MCF 10A (cell line): ENCODE results near the gene OGFOD3. TPM values are rescaled to one million over a fixed set of nuclear protein-coding genes. Genes with fewer than 3 reads are reported as not detected.

Source experiments
- BruUV-seq: library from RNA; stranded (reverse); fragments of 400-500 nt; replicated peaks from 2 replicates; lab custom pipeline; 2021; lab: Mats Ljungman, UMichigan
- CTCF ChIA-PET: fragments of 300-600 bp; sonication (Branson Sonifier 250); formaldehyde crosslinking; extraction: SDS; loops from one replicate; lab custom pipeline; 2021; ENCODE audit warnings: antibody characterized with exemption, inconsistent platforms; lab: Yijun Ruan, JAX
- POLR2A ChIA-PET: fragments of 300-600, 350-650 bp; sonication (Branson Sonifier 250); formaldehyde crosslinking; extraction: SDS; loops from one replicate; lab custom pipeline; 2020; ENCODE audit warnings: antibody characterized with exemption, inconsistent platforms; lab: Yijun Ruan, JAX
- DNase-seq: peaks from one replicate; pipeline ENCODE4 v3.0.0-alpha.2; 2018; ENCODE audit not compliant: unreplicated experiment
- H3K27ac Mint-ChIP-seq: one replicate; pipeline ENCODE4 v1.8.0; 2022; ENCODE audit warnings: mild to moderate bottlenecking, low read depth, mixed read lengths; ENCODE audit not compliant: unreplicated experiment
- H3K27me3 Mint-ChIP-seq: one replicate; pipeline ENCODE4 v1.8.0; 2022; ENCODE audit warnings: mixed read lengths; ENCODE audit not compliant: insufficient read depth, unreplicated experiment
- H3K36me3 Mint-ChIP-seq: one replicate; pipeline ENCODE4 v1.8.0; 2022; ENCODE audit warnings: mild to moderate bottlenecking, moderate library complexity, mixed read lengths; ENCODE audit not compliant: insufficient read depth, unreplicated experiment
- H3K4me1 Mint-ChIP-seq: one replicate; pipeline ENCODE4 v1.8.0; 2022; ENCODE audit warnings: mixed read lengths; ENCODE audit not compliant: insufficient read depth, unreplicated experiment
- H3K4me3 Mint-ChIP-seq: one replicate; pipeline ENCODE4 v1.8.0; 2022; ENCODE audit warnings: mild to moderate bottlenecking, moderate library complexity, mixed read lengths; ENCODE audit not compliant: unreplicated experiment
- H3K9me3 Mint-ChIP-seq: one replicate; pipeline ENCODE4 v1.8.0; 2022; ENCODE audit warnings: mixed read lengths; ENCODE audit not compliant: unreplicated experiment
- intact Hi-C: fragments of 100-400 bp; cut with micrococcal nuclease; formaldehyde crosslinking; loops from 2 replicates; pipeline ENCODE4 v1.14.1; 2022
- total RNA-seq: library from RNA; stranded (reverse); gene quantifications from 2 replicates; pipeline ENCODE4 v1.2.3, GENCODE V29; 2022
- TF ChIP-seq, protein P1 (sequence below): fragments of 200-600 bp; IDR thresholded peaks from one replicate; pipeline ENCODE4 v1.8.0; 2022; ENCODE audit warnings: antibody characterized with exemption, mild to moderate bottlenecking; ENCODE audit not compliant: unreplicated experiment

The OGFOD3 gene
- total RNA-seq, 1 experiment from 2014 or later, result 21.1 TPM

DNA sequence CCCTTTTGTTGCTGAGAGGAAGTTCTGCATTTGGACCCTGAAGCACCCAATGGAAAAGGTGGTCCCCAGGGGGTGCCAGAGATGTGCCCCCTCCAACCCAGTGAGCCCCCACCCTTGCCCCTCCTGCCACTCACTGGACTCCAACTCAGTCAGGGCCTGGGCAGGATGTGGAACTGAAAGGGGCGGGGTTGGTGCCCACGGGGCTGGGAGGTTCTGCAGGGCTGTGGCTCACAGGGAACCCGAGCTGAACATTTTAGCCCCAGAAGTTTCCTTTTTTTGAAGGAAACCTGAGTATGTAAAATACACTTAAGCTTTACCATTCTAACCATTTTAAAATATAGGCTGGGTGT, 15.8 kb upstream of the OGFOD3 start:
- H3K4me1 Mint-ChIP-seq, result no peaks in the 10 kb centered on the region
- no TSS peak for BruUV-seq
- CTCF ChIA-PET, result no interaction called here
- intact Hi-C loops, result no loop called here
- H3K4me3 Mint-ChIP-seq, result no peak overlapping the region
- H3K27ac Mint-ChIP-seq, result no peak overlapping the region
- H3K27me3 Mint-ChIP-seq, result no peaks in the 10 kb centered on the region
- H3K36me3 Mint-ChIP-seq, result no peaks in the 10 kb centered on the region
- H3K9me3 Mint-ChIP-seq, result no peaks in the 10 kb centered on the region
- TF ChIP-seq, protein P1, sequence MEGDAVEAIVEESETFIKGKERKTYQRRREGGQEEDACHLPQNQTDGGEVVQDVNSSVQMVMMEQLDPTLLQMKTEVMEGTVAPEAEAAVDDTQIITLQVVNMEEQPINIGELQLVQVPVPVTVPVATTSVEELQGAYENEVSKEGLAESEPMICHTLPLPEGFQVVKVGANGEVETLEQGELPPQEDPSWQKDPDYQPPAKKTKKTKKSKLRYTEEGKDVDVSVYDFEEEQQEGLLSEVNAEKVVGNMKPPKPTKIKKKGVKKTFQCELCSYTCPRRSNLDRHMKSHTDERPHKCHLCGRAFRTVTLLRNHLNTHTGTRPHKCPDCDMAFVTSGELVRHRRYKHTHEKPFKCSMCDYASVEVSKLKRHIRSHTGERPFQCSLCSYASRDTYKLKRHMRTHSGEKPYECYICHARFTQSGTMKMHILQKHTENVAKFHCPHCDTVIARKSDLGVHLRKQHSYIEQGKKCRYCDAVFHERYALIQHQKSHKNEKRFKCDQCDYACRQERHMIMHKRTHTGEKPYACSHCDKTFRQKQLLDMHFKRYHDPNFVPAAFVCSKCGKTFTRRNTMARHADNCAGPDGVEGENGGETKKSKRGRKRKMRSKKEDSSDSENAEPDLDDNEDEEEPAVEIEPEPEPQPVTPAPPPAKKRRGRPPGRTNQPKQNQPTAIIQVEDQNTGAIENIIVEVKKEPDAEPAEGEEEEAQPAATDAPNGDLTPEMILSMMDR, result no peak
- POLR2A ChIA-PET, result no interaction called here
- DNase-seq, result no peak

DNA sequence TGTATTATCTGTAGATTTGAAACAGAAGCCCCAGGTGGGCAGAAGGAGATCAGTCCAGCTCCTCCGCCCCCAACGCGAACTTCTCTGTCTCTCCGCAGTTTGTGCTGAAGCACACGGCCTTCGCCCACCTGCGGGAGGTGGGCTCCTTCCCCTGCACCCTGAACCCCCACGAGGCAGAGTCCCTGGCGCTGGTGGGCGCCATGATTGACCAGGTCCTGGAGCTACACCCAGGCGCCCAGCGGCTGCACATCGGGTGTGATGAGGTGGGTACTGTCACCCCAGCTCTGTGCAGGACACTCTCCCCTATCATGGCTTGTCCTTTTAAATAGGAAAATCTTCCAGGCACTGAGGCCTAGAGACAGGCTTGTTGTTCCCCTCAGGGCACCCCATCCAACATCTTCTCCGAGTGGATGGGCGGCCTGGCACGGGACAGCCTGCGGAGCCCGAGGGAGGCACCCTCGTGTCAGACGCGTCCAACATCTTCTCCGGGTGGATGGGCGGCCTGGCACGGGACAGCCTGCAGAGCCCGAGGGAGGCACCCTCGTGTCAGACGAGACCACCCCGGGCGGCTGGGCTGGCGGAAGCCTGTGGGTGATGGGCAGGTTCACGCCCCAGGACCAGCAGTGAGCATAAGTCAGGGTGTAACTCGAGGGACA, 15.3 kb upstream of the OGFOD3 start:
- Mint-ChIP-seq H3K27me3 (no peaks in the 10 kb centered on the region), H3K4me1 (no peaks in the 10 kb centered on the region), H3K27ac (no peak overlapping the region), H3K36me3 (no peaks in the 10 kb centered on the region), H3K4me3 (no peak overlapping the region), H3K9me3 (no peaks in the 10 kb centered on the region)
- DNase-seq, result no peak
- TF ChIP-seq, protein P1, result no peak
- CTCF ChIA-PET, result interaction anchor here (0.7 kb wide), 1 partner anchor 121 kb away, joined by 3 read pairs; no protein-coding TSS in a partner anchor
- intact Hi-C loops, result no loop called here
- POLR2A ChIA-PET, result no interaction called here
- no TSS peak for BruUV-seq

DNA sequence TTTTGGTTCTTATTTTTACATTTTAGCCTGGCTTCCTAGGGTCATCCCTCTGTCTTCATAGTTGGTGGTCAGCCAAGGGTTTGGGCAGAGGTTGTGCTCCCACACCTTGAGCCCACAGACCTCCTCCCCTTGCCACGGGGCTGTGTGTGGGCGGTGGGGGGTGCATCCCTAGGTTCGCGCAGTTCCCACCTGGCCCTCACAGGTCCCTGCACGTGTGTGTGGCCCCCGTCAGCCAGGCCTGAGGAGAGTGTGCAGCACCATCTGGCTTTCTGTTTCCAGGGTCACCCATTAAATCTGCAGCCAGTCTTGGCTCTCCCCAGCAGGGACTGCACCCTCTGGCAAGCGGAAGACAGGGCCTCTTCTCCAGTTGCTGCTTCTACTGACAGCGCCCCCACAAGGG, 13.6 kb upstream of the OGFOD3 start:
- H3K4me3 Mint-ChIP-seq, result no peak overlapping the region
- ChIA-PET CTCF (no interaction called here), POLR2A (interaction anchor here (1.4 kb wide), 1 partner anchor 18 kb away, joined by 3 read pairs; no protein-coding TSS in a partner anchor)
- TF ChIP-seq, protein P1, result no peak
- H3K27me3 Mint-ChIP-seq, result no peaks in the 10 kb centered on the region
- intact Hi-C loops, result no loop called here
- DNase-seq, result no peak
- H3K9me3 Mint-ChIP-seq, result no peaks in the 10 kb centered on the region
- no peaks in the 10 kb centered on the region for H3K4me1 Mint-ChIP-seq
- H3K27ac Mint-ChIP-seq, result no peak overlapping the region
- no TSS peak for BruUV-seq
- no peaks in the 10 kb centered on the region for H3K36me3 Mint-ChIP-seq

DNA sequence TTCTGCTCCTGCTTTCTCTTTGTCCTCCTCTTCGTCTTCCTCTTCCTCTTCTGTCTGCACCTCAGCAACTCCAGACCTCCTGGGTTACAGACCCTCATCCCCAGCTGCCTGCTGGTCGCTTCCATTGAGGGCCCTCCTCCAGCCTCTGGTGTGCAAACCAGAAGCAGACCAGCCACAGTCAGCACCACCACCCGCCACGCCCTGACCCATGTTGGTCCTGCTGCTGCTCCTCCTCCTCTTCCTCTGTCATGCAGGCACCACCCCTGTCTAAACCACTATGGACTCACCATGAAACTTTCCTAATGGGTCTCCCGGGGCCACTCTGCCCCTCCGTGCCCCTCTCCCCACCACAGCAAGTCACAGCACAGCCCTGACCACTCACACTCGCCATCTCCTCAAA, 11.4 kb upstream of the OGFOD3 start:
- Mint-ChIP-seq H3K9me3 (no peaks in the 10 kb centered on the region), H3K27ac (no peak overlapping the region), H3K4me3 (no peak overlapping the region), H3K27me3 (no peaks in the 10 kb centered on the region), H3K36me3 (no peaks in the 10 kb centered on the region), H3K4me1 (no peaks in the 10 kb centered on the region)
- intact Hi-C loops, result no loop called here
- ChIA-PET POLR2A (interaction anchor here (2.3 kb wide), 1 partner anchor 13 kb away, joined by 6 read pairs; no protein-coding TSS in a partner anchor), CTCF (no interaction called here)
- TF ChIP-seq, protein P1, result no peak
- no peak for DNase-seq
- BruUV-seq, result no TSS peak
